SIG-M5 treated with dmso at 0.1 percent for 504 hours (cell line): ENCODE data around the gene PDK2.

Source experiments
- DNase-seq: peaks from one replicate; lab custom pipeline; 2025; ENCODE audit not compliant: unreplicated experiment; lab: John Stamatoyannopoulos, UW

PDK2 gene

GRCh38 chr17:50078430-50078829 lies 16.7 kb upstream of the PDK2 start:
- no peak for DNase-seq

GRCh38 chr17:50079334-50080095 lies 15.6 kb upstream of the PDK2 start:
- peak; percentile 24 for DNase-seq

- no peak for DNase-seq
Observed at GRCh38 chr17:50080096-50080480, 15.1 kb upstream of the PDK2 start.

- DNase-seq, result no peak
Observed at GRCh38 chr17:50080827-50081226, 14.3 kb upstream of the PDK2 start.

- no peak for DNase-seq
Observed at GRCh38 chr17:50081757-50082156, 13.4 kb upstream of the PDK2 start.

- peak; percentile 67 for DNase-seq
Observed at GRCh38 chr17:50087246-50087911, 7.8 kb upstream of the PDK2 start.

- DNase-seq, result no peak
Observed at GRCh38 chr17:50087912-50088405, 7.2 kb upstream of the PDK2 start.

- no peak for DNase-seq
Observed at GRCh38 chr17:50088952-50089825, 6.0 kb upstream of the PDK2 start.

- no peak for DNase-seq
Observed at GRCh38 chr17:50090071-50090470, 5.1 kb upstream of the PDK2 start.

GRCh38 chr17:50090971-50091917 lies 3.9 kb upstream of the PDK2 start:
- no peak for DNase-seq

- DNase-seq, result no peak
Observed at GRCh38 chr17:50091918-50092285, 3.2 kb upstream of the PDK2 start.

GRCh38 chr17:50093246-50093645 lies 1.9 kb upstream of the PDK2 start:
- DNase-seq, result no peak

- DNase-seq, result no peak
Observed at GRCh38 chr17:50093807-50094206, 1.3 kb upstream of the PDK2 start.

GRCh38 chr17:50094243-50094752 lies 853 bp upstream of the PDK2 start:
- DNase-seq, result peak; percentile 74

GRCh38 chr17:50095626-50096037 lies 481 bp downstream of the PDK2 start:
- no peak for DNase-seq

- DNase-seq, result no peak
Observed at GRCh38 chr17:50096092-50096491, 941 bp downstream of the PDK2 start.

- no peak for DNase-seq
Observed at GRCh38 chr17:50096758-50097157, 1.6 kb downstream of the PDK2 start.

- no peak for DNase-seq
Observed at GRCh38 chr17:50097455-50097854, 2.3 kb downstream of the PDK2 start.

GRCh38 chr17:50097926-50098325 lies 2.8 kb downstream of the PDK2 start:
- no peak for DNase-seq

GRCh38 chr17:50098583-50098982 lies 3.4 kb downstream of the PDK2 start:
- no peak for DNase-seq
